A673 (cell line): Measurements from ENCODE around the gene CAB39. TPM values are rescaled to one million over a fixed set of nuclear protein-coding genes. Genes with fewer than 3 reads are reported as not detected.

Experiments used
- BruUV-seq: library from RNA; stranded (reverse); fragments of 400-500 nt; replicated peaks from 2 replicates; lab custom pipeline; 2021; lab: Mats Ljungman, UMichigan
- CTCF ChIA-PET: fragments of 300-600 bp; sonication (Branson Sonifier 250); formaldehyde crosslinking; loops from one replicate; lab custom pipeline; 2022; ENCODE audit warnings: antibody characterized with exemption; lab: Charles Lee
- POLR2A ChIA-PET: fragments of 300-600 bp; sonication (Branson Sonifier 250); formaldehyde crosslinking; loops from one replicate; lab custom pipeline; 2022; ENCODE audit warnings: antibody characterized with exemption; ENCODE audit not compliant: low non-redundant PET; lab: Charles Lee
- DNase-seq: peaks from one replicate; pipeline ENCODE4 v3.0.0-alpha.2; 2015; ENCODE audit warnings: low spot score
- H3K27ac ChIP-seq: fragments of 200-600 bp; sonication (generic); 2 replicates; pipeline ENCODE4 v1.5.1; 2016; ENCODE audit warnings: mixed run types, low read depth, mild to moderate bottlenecking, mixed read lengths, antibody characterized with exemption, low read length; ENCODE audit not compliant: poor library complexity, severe bottlenecking
- H3K27me3 ChIP-seq: fragments of 200-600 bp; sonication (generic); replicated peaks from 2 replicates; pipeline ENCODE4 v1.6.1; 2017; ENCODE audit warnings: mixed run types, low read depth, mild to moderate bottlenecking, mixed read lengths, antibody characterized with exemption, low read length; ENCODE audit not compliant: insufficient read depth, poor library complexity
- H3K36me3 ChIP-seq: fragments of 200-600 bp; sonication (generic); 2 replicates; pipeline ENCODE4 v1.6.1; 2016; ENCODE audit warnings: mixed run types, mild to moderate bottlenecking, mixed read lengths, antibody characterized with exemption, low read length; ENCODE audit not compliant: insufficient read depth, poor library complexity, severe bottlenecking
- H3K4me1 ChIP-seq: fragments of 200-600 bp; sonication (generic); 2 replicates; pipeline ENCODE4 v1.6.1; 2017; ENCODE audit warnings: mixed run types, mild to moderate bottlenecking, mixed read lengths, antibody characterized with exemption, low read length; ENCODE audit not compliant: insufficient read depth, poor library complexity, severe bottlenecking
- H3K4me3 ChIP-seq: fragments of 200-600 bp; sonication (generic); 2 replicates; pipeline ENCODE4 v1.5.1; 2016; ENCODE audit warnings: low read depth, mixed run types, mild to moderate bottlenecking, mixed read lengths, low read length; ENCODE audit not compliant: poor library complexity, severe bottlenecking
- H3K9me3 ChIP-seq: fragments of 200-600 bp; sonication (generic); 2 replicates; pipeline ENCODE4 v1.6.1; 2016; ENCODE audit warnings: mixed run types, low read depth, mild to moderate bottlenecking, mixed read lengths, antibody characterized with exemption, low read length; ENCODE audit not compliant: poor library complexity, severe bottlenecking
- EZH2 ChIP-seq: fragments of 200-600 bp; sonication (generic); IDR thresholded peaks from 2 replicates; pipeline ENCODE4 v1.6.1; 2017; ENCODE audit warnings: borderline replicate concordance, low read depth, mild to moderate bottlenecking, mixed read lengths, antibody characterized with exemption, low read length; ENCODE audit not compliant: poor library complexity, severe bottlenecking
- intact Hi-C: fragments of 100-400 bp; cut with micrococcal nuclease; formaldehyde crosslinking; loops from one replicate; pipeline ENCODE4 v1.10.0; 2022; ENCODE audit not compliant: unreplicated experiment
- total RNA-seq: library from RNA; stranded (reverse); gene quantifications from 2 replicates; pipeline ENCODE4 v1.2.3, GENCODE V29; 2021
- TF ChIP-seq, protein P1 (sequence below): fragments of 300-800, 200-600 bp; sonication (generic); conservative IDR thresholded peaks from 2 replicates; pipeline ENCODE4 v1.5.1; 2017; ENCODE audit warnings: low read depth, mild to moderate bottlenecking, antibody characterized with exemption, low read length, moderate library complexity, mixed read lengths

The CAB39 gene
- total RNA-seq, 1 experiment from 2014 or later = 58.2 TPM

- ChIA-PET POLR2A (no interaction called here), CTCF (no interaction called here)
- H3K36me3 ChIP-seq = peaks cover 24% of the 10 kb centered on the region
- H3K27ac ChIP-seq = no peak overlapping the region
- no peak for TF ChIP-seq EZH2
- TF ChIP-seq, protein P1, sequence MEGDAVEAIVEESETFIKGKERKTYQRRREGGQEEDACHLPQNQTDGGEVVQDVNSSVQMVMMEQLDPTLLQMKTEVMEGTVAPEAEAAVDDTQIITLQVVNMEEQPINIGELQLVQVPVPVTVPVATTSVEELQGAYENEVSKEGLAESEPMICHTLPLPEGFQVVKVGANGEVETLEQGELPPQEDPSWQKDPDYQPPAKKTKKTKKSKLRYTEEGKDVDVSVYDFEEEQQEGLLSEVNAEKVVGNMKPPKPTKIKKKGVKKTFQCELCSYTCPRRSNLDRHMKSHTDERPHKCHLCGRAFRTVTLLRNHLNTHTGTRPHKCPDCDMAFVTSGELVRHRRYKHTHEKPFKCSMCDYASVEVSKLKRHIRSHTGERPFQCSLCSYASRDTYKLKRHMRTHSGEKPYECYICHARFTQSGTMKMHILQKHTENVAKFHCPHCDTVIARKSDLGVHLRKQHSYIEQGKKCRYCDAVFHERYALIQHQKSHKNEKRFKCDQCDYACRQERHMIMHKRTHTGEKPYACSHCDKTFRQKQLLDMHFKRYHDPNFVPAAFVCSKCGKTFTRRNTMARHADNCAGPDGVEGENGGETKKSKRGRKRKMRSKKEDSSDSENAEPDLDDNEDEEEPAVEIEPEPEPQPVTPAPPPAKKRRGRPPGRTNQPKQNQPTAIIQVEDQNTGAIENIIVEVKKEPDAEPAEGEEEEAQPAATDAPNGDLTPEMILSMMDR = no peak
- H3K4me1 ChIP-seq = no peaks in the 10 kb centered on the region
- no peak overlapping the region for H3K4me3 ChIP-seq
- peaks cover 17% of the 10 kb centered on the region for H3K9me3 ChIP-seq
- intact Hi-C loops = no loop called here
- no peak for DNase-seq
- BruUV-seq = no TSS peak
- no peaks in the 10 kb centered on the region for H3K27me3 ChIP-seq
Observed at GRCh38 chr2:230788554-230789175, 76.0 kb downstream of the CAB39 start.

- H3K36me3 ChIP-seq = peaks cover 25% of the 10 kb centered on the region
- TF ChIP-seq, protein P1 = no peak
- no peak for TF ChIP-seq EZH2
- H3K27ac ChIP-seq = no peak overlapping the region
- ChIA-PET CTCF (no interaction called here), POLR2A (no interaction called here)
- DNase-seq = no peak
- no TSS peak for BruUV-seq
- H3K27me3 ChIP-seq = no peaks in the 10 kb centered on the region
- no peak overlapping the region for H3K4me3 ChIP-seq
- intact Hi-C loops = loop anchor here (10.0 kb wide), 1 partner anchor 156 kb away; no protein-coding TSS in a partner anchor
- peaks cover 17% of the 10 kb centered on the region for H3K9me3 ChIP-seq
- no peaks in the 10 kb centered on the region for H3K4me1 ChIP-seq
Observed at GRCh38 chr2:230790981-230791380, 78.3 kb downstream of the CAB39 start.

DNA sequence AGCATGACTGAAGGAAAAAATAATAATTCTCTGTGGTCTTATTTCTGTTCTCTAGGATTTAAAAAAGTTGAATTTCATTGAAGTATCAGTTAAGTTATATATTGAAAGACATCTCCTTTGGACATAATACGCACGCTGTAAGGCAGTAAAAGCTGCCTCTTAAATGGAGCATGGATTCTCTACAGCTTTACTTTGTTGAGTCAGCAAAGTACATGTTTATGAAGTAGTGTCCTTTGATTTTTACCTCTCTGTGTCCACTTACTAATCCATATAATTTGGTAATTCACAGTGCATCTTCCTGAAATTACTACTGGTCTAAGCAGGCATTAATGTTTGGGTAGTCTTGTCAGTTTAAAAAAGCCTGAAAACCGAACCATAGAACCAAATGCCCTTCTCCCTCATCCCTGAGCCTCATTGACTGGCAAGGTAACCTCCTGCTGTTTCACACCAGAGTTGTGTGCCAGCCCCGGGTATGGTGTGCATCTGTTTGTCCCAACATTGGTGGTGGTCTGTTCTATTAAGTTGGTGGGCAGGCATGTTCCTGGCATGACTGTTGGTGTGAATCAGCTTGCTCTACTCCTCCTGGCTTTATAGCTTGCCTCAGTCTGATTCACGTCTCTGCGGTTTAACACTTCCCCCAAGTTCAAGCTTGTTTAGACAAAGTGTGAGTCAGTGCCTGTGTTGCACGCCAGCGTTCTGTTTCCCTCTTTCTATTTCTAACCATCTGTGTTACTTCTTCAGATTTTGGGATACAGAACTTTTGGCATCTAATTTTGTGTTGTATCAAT lies 81.1 kb downstream of the CAB39 start:
- Histone ChIP-seq H3K4me3 (no peak overlapping the region), H3K27ac (no peak overlapping the region), H3K36me3 (peaks cover 19% of the 10 kb centered on the region), H3K4me1 (no peaks in the 10 kb centered on the region), H3K9me3 (peaks cover 7% of the 10 kb centered on the region), H3K27me3 (no peaks in the 10 kb centered on the region)
- CTCF ChIA-PET = no interaction called here
- DNase-seq = no peak
- intact Hi-C loops = loop anchor here (10.0 kb wide), 1 partner anchor 159 kb away; no protein-coding TSS in a partner anchor
- BruUV-seq = no TSS peak
- POLR2A ChIA-PET = no interaction called here
- TF ChIP-seq, protein P1 = no peak
- TF ChIP-seq EZH2 = no peak
